ENCODE data around the gene HHLA2.
A peak's percentile ranks its signal among the peaks of the same experiment; 100 is the strongest.
"Not testable (repeated sequence)": the region's sequence is repeated elsewhere in the genome, so short reads cannot be mapped to it uniquely, and the experiment has no call there.

HHLA2 gene

DNA sequence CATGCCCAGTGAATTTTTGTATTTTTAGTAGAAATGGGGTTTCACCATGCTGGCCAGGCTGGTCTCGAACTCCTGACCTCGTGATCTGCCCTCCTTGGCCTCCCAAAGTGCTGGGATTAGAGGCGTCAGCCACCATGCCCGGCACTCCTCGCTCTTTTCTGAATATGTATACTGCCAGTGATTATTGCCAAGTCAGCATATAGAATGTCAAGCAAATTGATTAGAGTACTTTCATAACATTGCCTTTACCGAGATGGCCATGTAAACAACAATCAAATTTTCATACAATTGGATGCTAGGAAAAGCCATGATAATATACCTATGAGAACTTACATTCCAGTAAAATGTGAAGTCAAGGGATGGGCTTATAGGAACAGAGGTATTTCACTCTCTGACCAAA lies 8.2 kb upstream of the HHLA2 start:
- not testable (repeated sequence) for H3K4me3 Mint-ChIP-seq; ATAC-seq (ENCODE audit: low read depth)

DNA sequence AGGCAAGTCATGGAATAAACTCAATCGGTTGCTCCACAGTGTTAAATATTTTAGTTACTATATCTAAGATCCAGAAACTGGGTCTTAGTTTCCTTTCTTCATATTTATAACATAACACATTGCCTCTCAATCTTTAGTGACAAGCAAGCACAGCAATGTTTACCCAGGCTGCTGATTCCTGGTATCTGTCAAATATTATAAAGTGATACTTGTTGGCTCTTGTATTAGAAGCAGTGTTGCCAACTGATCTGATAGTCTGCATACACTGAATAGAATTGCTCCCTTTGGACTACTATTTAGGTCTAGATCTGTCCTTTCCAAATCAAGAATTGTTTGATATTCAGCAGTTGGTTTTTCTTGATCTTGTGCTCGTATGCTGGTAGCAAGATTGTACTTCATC lies 7.2 kb upstream of the HHLA2 start:
- H3K27me3 Mint-ChIP-seq = no peaks in the 10 kb centered on the region
- peaks cover 2% of the 10 kb centered on the region for H3K36me3 Mint-ChIP-seq
- H3K4me1 Mint-ChIP-seq = peaks cover 21% of the 10 kb centered on the region
- peaks cover 5% of the 10 kb centered on the region for H3K9me3 Mint-ChIP-seq
- ATAC-seq (ENCODE audit: low read depth) (no peak), DNase-seq (ENCODE audit: low spot score in 2 of 2) (no peak)
- H3K27ac Mint-ChIP-seq = no peak overlapping the region
- no peak overlapping the region for H3K4me3 Mint-ChIP-seq

More for the DNA sequence above, 8.2 kb upstream of the HHLA2 start:
- H3K36me3 Mint-ChIP-seq; H3K27ac Mint-ChIP-seq; DNase-seq (ENCODE audit: low spot score in 2 of 2); H3K27me3 Mint-ChIP-seq; H3K9me3 Mint-ChIP-seq: not testable (repeated sequence)
- peaks cover 11% of the 10 kb centered on the region for H3K4me1 Mint-ChIP-seq

DNA sequence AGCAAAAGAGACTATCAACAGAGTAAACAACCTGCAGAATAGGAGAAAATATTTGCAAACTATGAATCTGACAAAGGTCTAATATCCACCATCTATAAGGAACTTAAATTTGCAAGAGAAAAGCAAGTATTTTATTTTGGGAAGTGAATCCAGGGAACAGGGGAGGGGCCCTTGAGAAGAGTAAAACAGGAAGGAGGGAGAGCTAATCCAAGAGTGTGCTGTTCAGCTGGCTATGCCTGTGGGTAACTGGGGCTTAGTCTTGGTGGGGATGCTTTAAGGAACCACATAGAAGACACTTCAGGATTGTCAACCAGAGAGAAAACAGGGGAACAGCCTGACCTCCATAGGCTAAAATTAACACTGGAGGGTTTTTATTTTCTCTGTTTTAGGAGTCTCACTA lies 3.9 kb upstream of the HHLA2 start:
- H3K4me3 Mint-ChIP-seq = no peak overlapping the region
- H3K4me1 Mint-ChIP-seq = peaks cover 24% of the 10 kb centered on the region
- H3K9me3 Mint-ChIP-seq = peaks cover 5% of the 10 kb centered on the region

DNA sequence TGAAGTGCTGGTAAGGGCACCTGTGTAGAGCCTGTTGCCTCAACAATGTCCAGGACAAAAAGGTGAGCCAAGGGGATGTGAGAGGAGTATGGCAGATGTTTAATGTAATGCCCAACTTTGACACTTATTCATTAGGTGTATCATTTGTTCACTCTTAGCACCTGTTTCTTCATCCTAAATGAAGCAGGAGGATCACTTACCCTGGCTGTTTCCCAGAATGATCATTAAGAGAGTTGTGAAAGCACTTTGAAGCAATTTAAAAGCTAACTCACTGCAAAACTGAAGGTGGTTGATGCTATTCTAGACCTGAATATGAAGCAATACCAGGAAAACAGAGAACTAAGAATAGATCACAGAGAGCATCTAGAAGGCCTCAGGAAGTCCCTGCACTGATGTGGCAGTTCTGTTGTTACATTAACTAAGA lies 3.4 kb upstream of the HHLA2 start:
- peaks cover 2% of the 10 kb centered on the region for H3K36me3 Mint-ChIP-seq
- peaks cover 5% of the 10 kb centered on the region for H3K9me3 Mint-ChIP-seq
- DNase-seq (ENCODE audit: low spot score in 2 of 2) (no peak), ATAC-seq (ENCODE audit: low read depth) (peak; percentile 45)
- peaks cover 24% of the 10 kb centered on the region for H3K4me1 Mint-ChIP-seq
- H3K4me3 Mint-ChIP-seq = no peak overlapping the region
- H3K27ac Mint-ChIP-seq = peak overlapping the region; percentile 63
- no peaks in the 10 kb centered on the region for H3K27me3 Mint-ChIP-seq

More for the DNA sequence above, 3.9 kb upstream of the HHLA2 start:
- peak overlapping the region; percentile 63 for H3K27ac Mint-ChIP-seq
- peaks cover 2% of the 10 kb centered on the region for H3K36me3 Mint-ChIP-seq
- H3K27me3 Mint-ChIP-seq = no peaks in the 10 kb centered on the region
- DNase-seq (ENCODE audit: low spot score in 2 of 2) (no peak), ATAC-seq (ENCODE audit: low read depth) (no peak)

DNA sequence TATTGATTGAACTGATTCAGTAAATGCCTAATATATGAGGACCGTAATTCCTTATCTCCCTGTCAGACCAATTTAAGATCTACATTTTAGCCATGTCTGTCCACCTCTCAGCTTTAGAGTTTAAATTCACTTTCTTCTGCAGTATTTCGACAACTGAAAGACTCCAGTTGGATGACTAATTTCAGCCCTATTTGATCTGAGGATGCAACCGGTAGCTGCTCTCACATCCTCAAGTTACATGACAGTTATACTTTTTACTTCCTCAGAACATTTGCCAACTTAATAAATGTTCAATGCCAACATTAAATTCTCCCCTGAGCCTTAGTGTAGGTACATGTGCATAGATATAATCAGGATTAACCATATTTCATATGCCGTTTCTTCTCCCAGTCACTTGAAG lies 2.5 kb upstream of the HHLA2 start:
- Mint-ChIP-seq H3K4me1 (peaks cover 24% of the 10 kb centered on the region), H3K27ac (peak overlapping the region; percentile 63), H3K36me3 (peaks cover 2% of the 10 kb centered on the region), H3K9me3 (peaks cover 5% of the 10 kb centered on the region), H3K27me3 (no peaks in the 10 kb centered on the region), H3K4me3 (no peak overlapping the region)
- ATAC-seq (ENCODE audit: low read depth) (peak; percentile 37), DNase-seq (ENCODE audit: low spot score in 2 of 2) (no peak)

DNA sequence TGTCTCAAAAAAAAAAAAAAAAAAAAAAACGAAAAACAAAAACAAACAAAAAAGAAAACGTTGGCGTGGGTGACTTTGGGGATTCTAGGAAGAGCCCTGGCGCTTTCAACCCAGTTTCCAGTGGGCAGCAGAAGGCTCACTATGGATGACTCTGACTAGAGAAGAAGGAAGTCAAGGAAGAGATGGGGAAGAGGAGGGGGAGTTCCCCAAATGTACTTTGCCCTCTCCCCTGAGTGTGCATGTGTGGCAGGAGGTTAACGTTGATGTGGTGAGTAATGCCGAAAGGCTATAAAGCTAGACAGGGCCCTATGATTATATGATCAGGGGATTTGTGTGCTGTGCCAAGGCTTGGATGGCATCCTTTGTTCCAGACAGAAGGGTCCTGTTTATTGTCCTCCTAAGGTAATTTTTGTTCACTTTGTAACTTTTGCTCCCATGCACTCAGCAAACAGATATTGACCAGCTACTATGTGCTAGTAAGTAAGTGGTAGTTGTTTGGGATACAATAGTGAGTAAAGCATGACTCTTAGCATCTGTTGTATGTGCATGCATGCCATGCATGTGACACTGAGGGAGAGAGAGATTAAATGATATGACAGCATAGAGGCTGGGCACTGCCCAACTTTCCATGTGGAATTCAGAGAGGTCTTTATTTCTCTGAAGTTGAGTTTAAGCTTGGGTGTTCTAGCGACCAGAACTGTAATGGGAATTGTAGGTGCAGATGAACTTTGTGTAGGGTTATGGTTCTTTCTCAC lies 750 bp upstream of the HHLA2 start:
- Mint-ChIP-seq H3K27me3 (no peaks in the 10 kb centered on the region), H3K4me3 (peak overlapping the region; percentile 40), H3K9me3 (peaks cover 3% of the 10 kb centered on the region), H3K36me3 (peaks cover 2% of the 10 kb centered on the region), H3K4me1 (peaks cover 24% of the 10 kb centered on the region), H3K27ac (no peak overlapping the region)
- DNase-seq (ENCODE audit: low spot score in 2 of 2) (no peak), ATAC-seq (ENCODE audit: low read depth) (no peak)

DNA sequence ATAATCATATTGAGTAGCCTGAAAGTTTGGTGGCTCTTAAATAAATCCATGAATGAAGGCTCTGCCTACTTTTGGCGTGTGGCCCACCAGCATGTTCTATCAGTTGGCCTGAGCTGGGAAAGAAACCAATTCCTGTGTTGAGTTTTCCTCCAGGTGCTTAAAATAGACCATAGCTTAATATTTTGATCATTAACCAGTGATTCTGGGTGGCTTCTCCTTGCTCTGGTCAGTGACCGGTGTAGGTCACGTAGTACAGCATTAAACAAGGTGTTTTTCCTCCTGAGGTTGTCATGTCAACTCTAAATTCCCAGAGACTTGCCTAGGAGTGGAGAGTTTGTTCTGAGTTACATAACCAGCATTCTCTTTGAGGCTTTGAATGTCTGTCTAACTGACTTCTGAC lies 1.3 kb downstream of the HHLA2 start:
- no peaks in the 10 kb centered on the region for H3K36me3 Mint-ChIP-seq
- ATAC-seq (ENCODE audit: low read depth) (no peak), DNase-seq (ENCODE audit: low spot score in 2 of 2) (no peak)
- no peak overlapping the region for H3K27ac Mint-ChIP-seq
- H3K9me3 Mint-ChIP-seq = no peaks in the 10 kb centered on the region
- peaks cover 29% of the 10 kb centered on the region for H3K4me1 Mint-ChIP-seq
- H3K27me3 Mint-ChIP-seq = no peaks in the 10 kb centered on the region
- no peak overlapping the region for H3K4me3 Mint-ChIP-seq

DNA sequence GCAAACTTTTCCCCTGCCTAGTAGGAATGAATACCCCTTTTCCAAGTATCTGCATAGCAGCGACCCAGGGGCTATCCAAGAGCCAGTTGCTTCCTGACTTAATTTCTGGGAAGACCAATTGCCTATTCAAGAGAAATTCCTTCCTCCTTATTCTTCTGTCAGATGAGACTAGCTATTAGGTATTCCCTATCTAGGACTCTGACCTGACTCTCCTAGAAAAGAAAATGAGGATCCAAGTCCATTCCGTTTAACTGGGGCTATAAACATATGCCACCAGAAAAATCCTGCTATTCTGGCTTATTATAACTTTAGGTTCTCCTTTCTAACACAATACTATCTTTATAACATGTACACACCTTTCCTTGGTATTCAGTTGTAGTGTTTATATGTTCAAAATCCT lies 1.7 kb downstream of the HHLA2 start:
- H3K27me3 Mint-ChIP-seq = no peaks in the 10 kb centered on the region
- H3K27ac Mint-ChIP-seq = no peak overlapping the region
- peaks cover 25% of the 10 kb centered on the region for H3K4me1 Mint-ChIP-seq
- no peaks in the 10 kb centered on the region for H3K36me3 Mint-ChIP-seq
- DNase-seq (ENCODE audit: low spot score in 2 of 2) = no peak
- H3K9me3 Mint-ChIP-seq = no peaks in the 10 kb centered on the region
- no peak for ATAC-seq (ENCODE audit: low read depth)
- H3K4me3 Mint-ChIP-seq = no peak overlapping the region

DNA sequence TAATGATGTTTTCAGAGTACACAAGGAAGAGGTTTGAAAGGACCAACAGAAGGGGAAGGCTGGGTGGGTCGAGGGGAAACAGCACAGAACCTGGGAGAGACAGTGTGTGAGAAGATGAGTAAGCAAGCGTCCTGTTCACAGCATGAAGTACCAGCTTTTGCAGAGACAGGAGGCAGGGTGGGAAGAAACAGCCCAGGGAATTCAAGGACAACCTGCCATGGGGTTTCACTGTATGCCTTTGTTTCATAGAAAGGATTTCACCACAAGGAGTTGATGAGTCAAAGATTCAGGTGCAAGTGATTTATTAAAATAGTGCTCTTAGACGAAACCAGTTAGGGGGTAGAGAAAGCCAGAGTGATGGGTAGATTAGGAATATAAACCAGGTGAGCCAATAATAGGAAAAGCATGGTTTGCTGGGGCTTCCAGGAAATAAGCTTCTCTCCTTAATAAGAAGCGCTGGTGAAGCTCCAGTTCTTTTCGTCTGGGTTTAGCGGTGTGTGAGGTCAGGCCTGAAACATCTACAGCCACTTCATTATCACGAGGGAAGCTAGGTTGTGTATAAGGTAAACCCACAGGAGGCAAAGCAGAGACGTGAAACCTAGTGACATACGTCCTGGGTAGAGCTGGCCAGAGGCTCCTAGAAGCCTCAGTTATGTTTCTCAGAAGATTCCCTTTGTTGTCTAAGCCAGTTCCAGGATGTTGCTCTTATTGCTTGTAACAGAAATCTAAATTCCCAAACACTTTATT lies 3.9 kb downstream of the HHLA2 start:
- Mint-ChIP-seq H3K27ac (no peak overlapping the region), H3K4me1 (peaks cover 17% of the 10 kb centered on the region)

DNA sequence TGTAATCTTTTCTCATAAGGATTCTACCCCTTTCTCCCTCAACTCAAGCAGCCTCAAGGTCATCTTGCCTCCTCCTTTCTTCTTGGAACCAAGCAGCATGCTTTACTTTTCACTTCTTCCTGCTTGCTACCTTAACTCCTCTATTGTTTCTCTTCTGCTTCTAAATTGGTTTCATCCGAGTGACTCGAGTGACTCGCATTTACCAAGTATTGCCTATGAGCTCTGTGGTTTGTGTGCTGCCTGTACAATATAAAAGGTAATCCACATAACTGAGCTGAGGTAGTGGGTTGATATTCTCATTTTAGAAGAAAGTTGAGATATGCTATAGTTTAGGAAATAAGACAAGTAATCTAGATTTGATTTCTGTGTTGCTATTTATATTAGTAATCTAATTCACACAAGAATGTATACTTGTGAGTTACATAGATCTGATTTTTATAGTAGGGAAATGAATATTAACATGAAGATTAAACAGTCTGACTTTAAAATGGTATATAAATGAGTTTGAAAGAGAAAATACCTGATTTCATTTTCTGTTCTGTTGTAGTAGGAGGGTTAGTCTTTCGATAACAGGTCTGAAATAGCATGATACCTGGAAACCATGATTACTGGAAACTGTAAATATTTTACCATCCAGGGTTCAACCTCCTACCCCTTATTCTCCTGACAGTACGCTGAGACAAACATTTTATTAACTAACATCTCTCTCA lies 5.5 kb downstream of the HHLA2 start:
- Mint-ChIP-seq H3K9me3 (no peaks in the 10 kb centered on the region), H3K27ac (peak overlapping the region; percentile 3), H3K4me3 (peak overlapping the region; percentile 1), H3K27me3 (no peaks in the 10 kb centered on the region), H3K4me1 (peaks cover 19% of the 10 kb centered on the region), H3K36me3 (no peaks in the 10 kb centered on the region)
- ATAC-seq (ENCODE audit: low read depth) (peak; percentile 56), DNase-seq (ENCODE audit: low spot score in 2 of 2) (no peak)

More for the DNA sequence above, 3.9 kb downstream of the HHLA2 start:
- Mint-ChIP-seq H3K36me3 (no peaks in the 10 kb centered on the region), H3K27me3 (no peaks in the 10 kb centered on the region), H3K4me3 (no peak overlapping the region), H3K9me3 (no peaks in the 10 kb centered on the region)
- ATAC-seq (ENCODE audit: low read depth) (no peak), DNase-seq (ENCODE audit: low spot score in 2 of 2) (no peak)

DNA sequence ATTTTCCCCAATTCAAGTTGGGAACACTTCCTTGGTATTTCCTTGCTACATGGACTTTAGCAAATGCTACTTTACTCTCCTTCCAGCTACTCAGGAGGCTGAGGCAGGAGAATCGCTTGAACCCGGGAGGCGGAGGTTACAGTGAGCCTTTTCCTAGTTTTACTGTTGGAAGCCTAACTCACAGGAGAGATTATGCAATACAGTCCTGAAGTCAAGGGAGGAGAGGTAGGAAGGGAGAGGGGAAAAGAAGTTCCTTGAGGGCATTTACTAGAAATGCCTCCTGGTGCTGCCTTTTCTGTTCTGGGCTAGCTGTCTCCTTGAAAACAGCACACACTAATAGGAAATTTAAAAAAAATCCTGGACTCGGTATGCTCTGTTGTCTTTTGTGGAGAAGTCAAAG lies 6.2 kb downstream of the HHLA2 start:
- H3K9me3 Mint-ChIP-seq = no peaks in the 10 kb centered on the region
- DNase-seq (ENCODE audit: low spot score in 2 of 2) = no peak
- H3K27ac Mint-ChIP-seq = no peak overlapping the region
- H3K36me3 Mint-ChIP-seq = no peaks in the 10 kb centered on the region
- ATAC-seq (ENCODE audit: low read depth) = no peak
- H3K4me1 Mint-ChIP-seq = peaks cover 19% of the 10 kb centered on the region
- H3K4me3 Mint-ChIP-seq = no peak overlapping the region
- no peaks in the 10 kb centered on the region for H3K27me3 Mint-ChIP-seq

DNA sequence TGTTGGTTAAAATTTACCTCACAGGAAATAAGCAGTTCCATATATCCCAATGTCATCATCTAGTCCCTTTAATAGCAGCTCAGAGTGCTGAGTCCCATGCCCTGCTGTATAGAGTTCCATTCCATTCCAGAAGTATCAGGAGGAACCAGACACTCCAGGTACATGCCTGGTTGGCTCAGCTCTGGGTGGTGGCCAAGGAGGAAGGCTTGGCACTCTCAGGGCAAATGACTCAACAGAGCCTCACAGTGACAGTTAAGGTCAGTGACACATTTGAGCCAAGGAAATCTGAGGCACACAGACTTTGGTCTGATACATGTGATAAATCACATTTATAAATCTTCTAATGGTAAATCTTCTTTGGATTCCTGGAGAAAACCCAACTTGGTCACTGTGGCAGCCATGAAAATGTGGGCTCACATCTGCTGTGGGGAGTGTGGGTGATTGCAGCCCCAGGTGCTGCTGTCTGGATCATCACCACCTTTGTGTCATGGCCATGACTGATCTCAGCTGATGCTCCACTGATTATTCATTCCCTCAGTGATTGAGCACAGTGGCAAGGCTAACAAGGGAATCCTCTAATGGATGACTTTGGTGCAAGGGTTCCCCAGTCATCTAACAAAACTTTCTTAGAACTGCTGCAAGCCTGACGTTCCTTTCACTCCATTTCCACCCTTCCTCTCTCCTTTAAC lies 9.3 kb downstream of the HHLA2 start:
- H3K9me3 Mint-ChIP-seq = no peaks in the 10 kb centered on the region
- no peaks in the 10 kb centered on the region for H3K27me3 Mint-ChIP-seq
- peak overlapping the region; percentile 9 for H3K27ac Mint-ChIP-seq
- DNase-seq (ENCODE audit: low spot score in 2 of 2) (no peak), ATAC-seq (ENCODE audit: low read depth) (no peak)
- H3K4me1 Mint-ChIP-seq = peaks cover 19% of the 10 kb centered on the region
- H3K36me3 Mint-ChIP-seq = no peaks in the 10 kb centered on the region
- H3K4me3 Mint-ChIP-seq = no peak overlapping the region

DNA sequence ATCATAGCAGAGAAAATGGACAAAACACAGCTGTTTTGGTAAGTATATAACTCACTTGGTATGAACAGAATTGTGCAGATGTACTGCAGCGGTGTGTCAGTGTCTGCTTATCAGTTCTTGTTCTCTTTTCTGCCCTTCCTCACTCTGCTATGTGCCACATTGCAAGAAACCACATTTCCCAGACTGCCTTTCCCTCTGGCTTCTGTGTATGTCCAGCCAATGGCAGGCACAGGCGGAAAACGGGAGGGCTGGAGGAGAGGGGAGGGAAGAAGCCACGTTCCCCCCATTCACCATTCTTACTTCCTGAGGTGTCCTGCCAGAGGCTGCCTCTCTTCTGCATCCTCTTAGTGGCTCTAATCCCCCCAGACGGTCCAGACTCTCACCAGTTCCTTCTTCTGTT lies 15.4 kb downstream of the HHLA2 start:
- DNase-seq (ENCODE audit: low spot score in 2 of 2) = no peak
- no peak for ATAC-seq (ENCODE audit: low read depth)
- Mint-ChIP-seq H3K9me3 (no peaks in the 10 kb centered on the region), H3K4me1 (no peaks in the 10 kb centered on the region), H3K4me3 (no peak overlapping the region), H3K27ac (no peak overlapping the region), H3K27me3 (peaks cover 2% of the 10 kb centered on the region), H3K36me3 (no peaks in the 10 kb centered on the region)

DNA sequence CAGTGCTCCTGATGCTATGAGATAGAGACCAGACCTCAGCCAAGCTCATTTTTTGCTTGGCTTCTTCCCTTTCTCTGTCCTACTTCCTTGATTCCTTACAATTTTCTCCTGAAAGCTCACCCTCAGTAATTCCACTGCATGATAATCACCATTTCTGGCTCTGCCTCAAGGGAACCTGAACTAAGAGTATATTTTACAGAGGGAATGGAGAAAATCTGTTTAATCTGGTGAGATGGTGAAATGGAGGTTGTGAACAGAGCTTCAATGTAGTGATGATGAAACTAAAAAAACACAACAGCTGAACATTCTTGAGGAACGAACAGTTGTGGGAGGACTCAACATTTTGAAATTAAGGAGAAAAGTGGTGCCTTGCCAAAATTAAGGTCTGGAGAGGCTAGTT lies 16.3 kb downstream of the HHLA2 start:
- peaks cover 2% of the 10 kb centered on the region for H3K27me3 Mint-ChIP-seq
- H3K36me3 Mint-ChIP-seq = no peaks in the 10 kb centered on the region
- no peak for DNase-seq (ENCODE audit: low spot score in 2 of 2)
- H3K4me3 Mint-ChIP-seq = no peak overlapping the region
- no peak for ATAC-seq (ENCODE audit: low read depth)
- no peaks in the 10 kb centered on the region for H3K9me3 Mint-ChIP-seq
- H3K4me1 Mint-ChIP-seq = no peaks in the 10 kb centered on the region
- no peak overlapping the region for H3K27ac Mint-ChIP-seq
